Adipocyte (in vitro differentiated cells): ENCODE measurements around the gene DLG1.

Experiments
- DNase-seq: peaks from one replicate; pipeline ENCODE4 v3.0.0-alpha.2; 2015; ENCODE audit warnings: low read depth
- H3K27me3 ChIP-seq: replicated peaks from 2 replicates; pipeline ENCODE4 v1.7.0; 2013; ENCODE audit warnings: mild to moderate bottlenecking, low read length, moderate library complexity; ENCODE audit not compliant: control insufficient read depth, insufficient read depth
- H3K36me3 ChIP-seq: 2 replicates; pipeline ENCODE4 v1.7.0; 2013; ENCODE audit warnings: low read length, mild to moderate bottlenecking, moderate library complexity; ENCODE audit not compliant: control insufficient read depth, insufficient read depth, severe bottlenecking
- H3K4me1 ChIP-seq: 2 replicates; pipeline ENCODE4 v1.7.0; 2013; ENCODE audit warnings: mild to moderate bottlenecking, low read length, moderate library complexity; ENCODE audit not compliant: control insufficient read depth, insufficient read depth
- H3K4me3 ChIP-seq: 2 replicates; pipeline ENCODE4 v1.7.0; 2013; ENCODE audit warnings: mild to moderate bottlenecking, low read length, moderate library complexity
- H3K9ac ChIP-seq: 2 replicates; pipeline ENCODE4 v1.7.0; 2013; ENCODE audit warnings: mild to moderate bottlenecking, low read length, moderate library complexity
- H3K9me3 ChIP-seq: 2 replicates; pipeline ENCODE4 v1.7.0; 2013; ENCODE audit warnings: mild to moderate bottlenecking, low read length, moderate library complexity; ENCODE audit not compliant: control insufficient read depth

The DLG1 gene

GRCh38 chr3:196998966-196999760 is 299.2 kb downstream of the DLG1 start:
- no peaks in the 10 kb centered on the region for H3K27me3 ChIP-seq
- no peak overlapping the region for H3K9ac ChIP-seq
- H3K36me3 ChIP-seq, result no peaks in the 10 kb centered on the region
- H3K9me3 ChIP-seq, result peaks cover 8% of the 10 kb centered on the region
- DNase-seq, result no peak
- no peaks in the 10 kb centered on the region for H3K4me1 ChIP-seq
- H3K4me3 ChIP-seq, result no peak overlapping the region

GRCh38 chr3:196997311-196997710 is 301.1 kb downstream of the DLG1 start:
- no peak overlapping the region for H3K9ac ChIP-seq
- no peaks in the 10 kb centered on the region for H3K36me3 ChIP-seq
- no peak overlapping the region for H3K4me3 ChIP-seq
- H3K4me1 ChIP-seq, result no peaks in the 10 kb centered on the region
- no peak for DNase-seq
- no peaks in the 10 kb centered on the region for H3K27me3 ChIP-seq
- peaks cover 8% of the 10 kb centered on the region for H3K9me3 ChIP-seq

DNA sequence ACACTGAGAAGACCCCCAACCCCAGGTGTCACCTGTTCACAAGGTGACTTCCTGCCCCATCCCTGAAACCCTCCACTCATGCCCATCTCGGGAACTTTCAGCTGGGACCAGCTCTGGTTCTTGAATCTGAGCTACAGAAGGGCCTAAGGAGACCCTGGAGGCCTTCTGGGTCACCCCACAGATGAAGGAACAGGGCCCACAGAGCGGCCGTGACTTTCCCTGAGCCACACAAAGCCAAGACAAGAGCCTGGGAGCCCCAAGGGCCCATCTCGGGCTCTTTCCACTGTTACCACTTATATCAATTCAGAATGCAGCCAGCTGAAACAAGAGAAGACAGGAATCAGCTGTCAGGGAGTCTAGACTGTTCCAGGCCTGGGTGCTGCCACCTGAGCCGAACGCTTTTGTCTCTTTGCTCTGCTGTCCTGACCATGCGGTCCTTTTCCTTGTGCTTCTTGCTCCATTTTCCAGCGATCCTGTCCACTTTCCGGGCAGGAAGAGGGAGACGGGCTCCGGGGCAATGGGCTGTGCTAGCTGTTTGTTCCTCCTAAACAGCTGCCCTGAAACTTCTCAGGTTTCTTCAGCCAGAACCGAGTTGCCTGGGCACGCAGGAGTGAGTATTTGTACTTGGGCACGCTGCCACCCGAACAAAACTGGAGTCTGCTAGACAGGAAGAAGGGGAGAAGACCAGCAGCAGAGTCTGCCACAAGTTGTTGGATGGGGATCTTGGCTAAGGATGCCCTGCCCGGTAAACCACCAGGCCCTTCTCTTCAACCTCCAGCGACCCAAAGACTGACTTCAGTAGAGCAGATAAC is 301.8 kb downstream of the DLG1 start:
- Histone ChIP-seq H3K36me3 (no peaks in the 10 kb centered on the region), H3K9me3 (peaks cover 8% of the 10 kb centered on the region), H3K9ac (no peak overlapping the region), H3K4me3 (no peak overlapping the region), H3K4me1 (no peaks in the 10 kb centered on the region), H3K27me3 (no peaks in the 10 kb centered on the region)
- no peak for DNase-seq

DNA sequence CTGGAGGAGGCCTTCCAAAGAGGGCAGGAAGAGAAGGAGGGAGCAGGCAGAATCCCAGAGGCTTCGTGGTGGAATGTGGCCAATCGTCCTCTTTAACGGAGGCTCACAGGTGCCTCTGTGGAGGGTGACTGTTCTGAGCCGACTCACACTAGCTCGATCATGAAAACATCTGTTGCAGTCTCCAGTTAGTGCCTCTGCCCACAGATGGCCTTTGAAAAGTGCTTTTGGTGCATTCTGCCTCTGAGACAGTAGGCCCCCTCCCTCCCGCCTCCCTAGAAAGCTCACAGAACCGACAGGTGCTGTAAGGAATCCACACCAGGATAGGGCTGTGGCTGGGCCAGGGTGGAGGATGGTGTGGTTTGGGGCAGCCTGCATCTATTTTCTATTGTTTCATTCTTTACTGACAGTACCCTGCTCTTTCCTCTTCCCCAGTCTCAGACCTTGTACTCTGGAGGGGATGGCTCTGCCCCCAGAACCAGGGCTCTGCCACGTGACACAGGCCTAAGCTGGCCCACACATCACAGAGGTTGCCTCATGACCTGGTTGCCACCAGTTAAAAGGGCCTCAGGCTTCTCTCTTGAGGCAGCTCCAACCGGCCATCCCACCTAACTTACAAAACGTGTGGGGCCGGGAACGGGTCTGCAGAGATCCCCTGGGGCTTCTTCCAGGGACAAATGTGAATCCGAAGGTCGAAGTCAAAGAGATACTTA is 302.6 kb downstream of the DLG1 start:
- H3K9ac ChIP-seq, result no peak overlapping the region
- H3K4me1 ChIP-seq, result no peaks in the 10 kb centered on the region
- H3K36me3 ChIP-seq, result no peaks in the 10 kb centered on the region
- H3K4me3 ChIP-seq, result no peak overlapping the region
- peaks cover 8% of the 10 kb centered on the region for H3K9me3 ChIP-seq
- DNase-seq, result no peak
- H3K27me3 ChIP-seq, result peaks cover 5% of the 10 kb centered on the region

- Histone ChIP-seq H3K9me3 (peaks cover 8% of the 10 kb centered on the region), H3K4me1 (no peaks in the 10 kb centered on the region), H3K4me3 (no peak overlapping the region), H3K36me3 (no peaks in the 10 kb centered on the region), H3K9ac (no peak overlapping the region), H3K27me3 (peaks cover 5% of the 10 kb centered on the region)
- no peak for DNase-seq
Observed at GRCh38 chr3:196995027-196995426, 303.4 kb downstream of the DLG1 start.

DNA sequence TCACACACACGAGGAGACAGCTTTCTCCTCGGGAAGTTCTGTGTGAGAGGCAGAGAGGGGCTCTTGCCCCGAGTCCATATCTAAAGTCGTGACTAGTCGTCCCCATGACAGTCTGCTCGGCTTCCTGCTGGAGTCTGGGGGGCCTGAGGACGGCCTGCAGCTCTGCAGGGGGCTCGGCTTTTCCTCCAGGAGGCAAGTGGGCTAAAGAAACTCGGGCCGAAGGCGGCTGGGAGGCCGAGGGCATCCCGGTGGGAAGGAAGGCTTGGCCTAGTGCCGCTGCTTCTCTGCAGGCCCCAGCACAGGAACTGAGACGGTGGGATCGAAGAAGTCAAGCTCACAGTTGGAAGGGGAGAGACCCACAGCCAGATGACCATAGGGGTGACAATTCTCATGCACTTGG is 304.4 kb downstream of the DLG1 start:
- Histone ChIP-seq H3K27me3 (peaks cover 5% of the 10 kb centered on the region), H3K9me3 (peaks cover 6% of the 10 kb centered on the region), H3K36me3 (no peaks in the 10 kb centered on the region), H3K9ac (no peak overlapping the region), H3K4me1 (no peaks in the 10 kb centered on the region), H3K4me3 (no peak overlapping the region)
- no peak for DNase-seq
